LNCaP clone FGC (cell line): Measurements from ENCODE around the gene ATR.
"Not testable (repeated sequence)": the region's sequence is repeated elsewhere in the genome, so short reads cannot be mapped to it uniquely, and the experiment has no call there.

ENCODE experiments used
- DNase-seq: peaks from one replicate; pipeline ENCODE4 v3.0.0-alpha.2; 2011; ENCODE audit warnings: low read depth
- H3K4me3 ChIP-seq: 2 replicates; pipeline ENCODE4 v1.5.1; 2011; ENCODE audit warnings: mild to moderate bottlenecking, low read depth, low read length, control low read depth
- TF ChIP-seq, protein P1 (sequence below): IDR thresholded peaks from 2 replicates; pipeline ENCODE4 v1.5.1; 2012; ENCODE audit warnings: mild to moderate bottlenecking; ENCODE audit not compliant: control insufficient read depth, insufficient read depth; ENCODE audit errors: extremely low read depth

ATR gene

DNA sequence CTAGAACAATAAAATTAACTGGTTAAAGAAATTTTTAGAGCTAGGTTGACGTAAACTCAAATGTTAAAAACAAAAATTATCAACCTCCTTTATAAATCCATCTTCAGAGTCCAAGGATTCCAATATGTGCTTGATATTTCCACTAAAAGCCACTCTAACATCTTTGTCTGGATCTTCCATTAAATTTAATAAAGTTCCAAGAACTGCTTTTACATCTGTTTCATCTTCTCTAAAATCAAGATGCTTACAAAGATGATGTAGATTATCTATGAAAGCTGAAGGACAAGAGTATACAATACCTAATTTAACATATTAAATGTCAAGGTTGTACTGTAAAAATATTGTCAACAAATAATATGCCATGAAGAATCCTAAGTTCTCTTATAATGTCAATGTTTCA lies 24.8 kb downstream of the ATR start:
- TF ChIP-seq, protein P1, sequence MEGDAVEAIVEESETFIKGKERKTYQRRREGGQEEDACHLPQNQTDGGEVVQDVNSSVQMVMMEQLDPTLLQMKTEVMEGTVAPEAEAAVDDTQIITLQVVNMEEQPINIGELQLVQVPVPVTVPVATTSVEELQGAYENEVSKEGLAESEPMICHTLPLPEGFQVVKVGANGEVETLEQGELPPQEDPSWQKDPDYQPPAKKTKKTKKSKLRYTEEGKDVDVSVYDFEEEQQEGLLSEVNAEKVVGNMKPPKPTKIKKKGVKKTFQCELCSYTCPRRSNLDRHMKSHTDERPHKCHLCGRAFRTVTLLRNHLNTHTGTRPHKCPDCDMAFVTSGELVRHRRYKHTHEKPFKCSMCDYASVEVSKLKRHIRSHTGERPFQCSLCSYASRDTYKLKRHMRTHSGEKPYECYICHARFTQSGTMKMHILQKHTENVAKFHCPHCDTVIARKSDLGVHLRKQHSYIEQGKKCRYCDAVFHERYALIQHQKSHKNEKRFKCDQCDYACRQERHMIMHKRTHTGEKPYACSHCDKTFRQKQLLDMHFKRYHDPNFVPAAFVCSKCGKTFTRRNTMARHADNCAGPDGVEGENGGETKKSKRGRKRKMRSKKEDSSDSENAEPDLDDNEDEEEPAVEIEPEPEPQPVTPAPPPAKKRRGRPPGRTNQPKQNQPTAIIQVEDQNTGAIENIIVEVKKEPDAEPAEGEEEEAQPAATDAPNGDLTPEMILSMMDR = no peak
- DNase-seq = no peak

DNA sequence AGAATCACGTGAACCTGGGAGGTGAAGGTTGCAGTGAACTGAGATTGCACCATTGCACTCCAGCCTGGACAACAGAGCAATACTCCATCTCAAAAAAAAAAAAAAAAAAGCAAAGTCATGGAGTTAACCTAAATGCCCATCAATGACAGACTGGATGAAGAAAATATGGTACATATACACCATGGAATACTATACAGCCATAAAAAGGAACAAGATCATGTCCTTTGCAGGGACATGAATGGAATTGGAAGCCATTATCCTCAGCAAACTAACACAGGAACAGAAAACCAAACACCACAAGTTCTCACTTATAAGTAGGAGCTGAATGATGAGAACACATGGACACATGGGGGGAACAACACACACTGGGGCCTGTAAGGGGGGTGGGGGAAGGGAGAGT lies 26.0 kb downstream of the ATR start:
- not testable (repeated sequence) for DNase-seq, H3K4me3 ChIP-seq

More for the DNA sequence above, 24.8 kb downstream of the ATR start:
- H3K4me3 ChIP-seq = no peak overlapping the region

DNA sequence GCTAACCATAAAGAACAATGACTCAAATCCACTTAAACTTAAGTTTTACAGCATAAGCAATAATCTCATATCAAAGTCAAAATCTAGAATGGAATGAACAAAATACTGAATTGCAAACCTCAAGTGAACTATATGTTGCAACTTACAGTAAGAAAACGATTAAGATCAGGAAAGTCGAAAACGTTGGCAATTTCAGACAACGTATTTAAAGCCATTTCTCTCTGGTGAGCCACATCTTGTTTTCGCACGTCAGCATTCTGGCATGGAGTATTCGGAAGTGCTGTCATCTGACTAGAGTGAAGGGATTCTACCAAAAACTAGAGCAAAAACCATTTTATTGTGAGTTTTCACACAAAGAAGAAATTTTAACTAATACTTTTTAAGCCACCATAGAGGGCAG lies 28.5 kb downstream of the ATR start:
- DNase-seq = no peak
- TF ChIP-seq, protein P1 = no peak

DNA sequence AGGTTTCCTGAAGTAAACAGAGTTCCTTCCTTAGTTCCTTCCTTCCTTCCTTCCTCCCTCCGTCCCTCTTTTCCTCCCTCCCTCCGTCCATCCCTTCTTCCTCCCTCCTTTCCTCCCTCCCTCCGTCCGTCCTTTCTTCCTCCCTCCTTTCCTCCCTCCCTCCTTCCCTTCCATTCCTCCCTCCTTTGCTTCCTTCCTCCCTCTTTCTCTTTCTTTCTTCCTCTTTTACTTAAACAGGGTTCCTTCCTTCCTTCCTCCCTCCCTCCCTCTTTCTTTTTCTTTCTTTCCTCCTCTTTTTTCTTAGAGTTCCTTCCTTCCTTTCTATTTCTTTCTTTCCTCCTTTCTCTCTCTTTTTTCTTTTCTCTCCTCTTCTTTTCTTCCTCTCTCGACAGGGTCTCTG lies 35.2 kb downstream of the ATR start:
- DNase-seq = no peak
- TF ChIP-seq, protein P1 = no peak
- H3K4me3 ChIP-seq = no peak overlapping the region

More for the DNA sequence above, 28.5 kb downstream of the ATR start:
- H3K4me3 ChIP-seq = no peak overlapping the region

DNA sequence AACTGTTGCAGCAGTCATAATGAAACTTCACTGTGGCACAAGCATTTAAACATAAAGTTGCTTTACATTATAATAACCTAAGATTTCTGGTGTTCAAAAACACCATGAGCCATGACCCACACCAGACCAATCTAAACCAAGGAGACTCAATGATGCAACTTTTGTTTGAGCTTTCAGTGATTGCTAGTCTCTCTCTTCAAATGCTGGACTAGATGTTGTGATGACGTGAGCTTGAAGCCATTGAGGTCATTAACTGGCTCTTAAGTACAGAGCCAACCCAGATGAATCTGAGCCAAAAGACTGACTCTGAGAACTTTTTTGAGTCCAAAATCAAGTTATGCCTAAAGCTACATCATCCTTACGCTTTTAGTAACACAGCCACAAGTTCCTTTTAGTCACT lies 36.5 kb downstream of the ATR start:
- TF ChIP-seq, protein P1 = no peak

DNA sequence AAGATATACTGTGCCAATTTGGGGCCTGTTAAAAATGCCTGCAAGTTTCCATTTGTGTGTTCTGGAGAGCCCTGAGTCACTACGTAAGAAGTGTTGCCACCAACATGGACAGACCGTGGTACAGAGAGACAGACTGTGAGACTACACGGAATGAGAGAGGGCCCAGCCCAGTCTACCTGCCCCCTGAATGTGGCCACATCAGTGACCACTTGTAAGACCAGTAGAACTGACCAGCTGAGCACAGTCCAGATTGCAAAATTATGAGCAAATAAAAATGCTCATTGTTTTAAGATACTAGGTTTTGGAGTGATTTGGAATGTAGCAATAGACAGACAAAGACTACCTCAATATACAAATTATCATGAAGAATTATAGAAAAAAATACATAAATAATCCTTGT lies 42.0 kb downstream of the ATR start:
- TF ChIP-seq, protein P1 = no peak
- no peak for DNase-seq
- no peak overlapping the region for H3K4me3 ChIP-seq

More for the DNA sequence above, 36.5 kb downstream of the ATR start:
- H3K4me3 ChIP-seq = no peak overlapping the region
- DNase-seq = no peak

DNA sequence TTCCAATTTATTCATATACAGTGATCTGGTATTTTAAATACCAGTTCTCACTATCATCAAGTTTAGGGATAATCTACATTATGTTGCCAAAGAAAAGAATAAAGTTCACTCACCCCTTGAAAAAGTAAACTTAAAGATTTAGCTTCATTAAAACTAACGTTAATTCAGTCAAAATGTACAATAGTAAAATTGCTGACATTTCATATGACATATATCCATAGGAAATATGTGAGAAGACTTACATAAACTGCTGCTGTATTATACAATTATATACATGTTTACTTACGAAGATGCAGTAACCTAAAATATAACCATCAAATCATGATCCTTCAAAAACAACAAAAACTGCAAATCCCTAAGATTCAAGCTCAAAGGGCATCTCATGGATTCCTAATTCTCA lies 44.0 kb downstream of the ATR start:
- TF ChIP-seq, protein P1 = no peak
- no peak for DNase-seq
- H3K4me3 ChIP-seq = no peak overlapping the region
